ENCODE results near the gene HLA-DMB.

HLA-DMB gene

GRCh38 chr6:32971581-32972352, 30.9 kb upstream of the HLA-DMB start:
- DNase-seq: peak; percentile 99

GRCh38 chr6:32971242-32971580, 30.4 kb upstream of the HLA-DMB start:
- DNase-seq: no peak

- peak; percentile 78 for DNase-seq
These were observed 29.8 kb upstream of the HLA-DMB start for GRCh38 chr6:32970413-32971241.

GRCh38 chr6:32969685-32970412, 29.0 kb upstream of the HLA-DMB start:
- peak; percentile 77 for DNase-seq

- DNase-seq: peak; percentile 64
These were observed 28.2 kb upstream of the HLA-DMB start for GRCh38 chr6:32968867-32969684.

- DNase-seq: peak; percentile 97
These were observed 27.5 kb upstream of the HLA-DMB start, which contains the start of gene BRD2 for GRCh38 chr6:32968093-32968866. BRD2 (plus strand) TSS chr6:32968594; CDS start chr6:32972899, 4,305 bp downstream.

- DNase-seq: peak; percentile 32
These were observed 26.6 kb upstream of the HLA-DMB start for GRCh38 chr6:32967151-32968091.

GRCh38 chr6:32964776-32965175, 23.9 kb upstream of the HLA-DMB start:
- no peak for DNase-seq

GRCh38 chr6:32963866-32964265, 23.0 kb upstream of the HLA-DMB start:
- no peak for DNase-seq

- DNase-seq: no peak
These were observed 21.5 kb upstream of the HLA-DMB start for GRCh38 chr6:32962213-32962826.

- no peak for DNase-seq
These were observed 19.7 kb upstream of the HLA-DMB start for GRCh38 chr6:32960563-32960962.

GRCh38 chr6:32956176-32956575, 15.3 kb upstream of the HLA-DMB start:
- DNase-seq: no peak

- no peak for DNase-seq
These were observed 14.4 kb upstream of the HLA-DMB start for GRCh38 chr6:32954986-32955802.

GRCh38 chr6:32954267-32954666, 13.4 kb upstream of the HLA-DMB start:
- DNase-seq: no peak

GRCh38 chr6:32953775-32954174, 12.9 kb upstream of the HLA-DMB start:
- DNase-seq: no peak

- DNase-seq: peak; percentile 71
These were observed 12.2 kb upstream of the HLA-DMB start, which contains the start of gene HLA-DMA for GRCh38 chr6:32952817-32953739. HLA-DMA (minus strand) TSS chr6:32953097; CDS start chr6:32953036, 61 bp downstream.

GRCh38 chr6:32950449-32950848, 9.6 kb upstream of the HLA-DMB start:
- DNase-seq: no peak

GRCh38 chr6:32950010-32950409, 9.2 kb upstream of the HLA-DMB start:
- DNase-seq: no peak

Data from NCI-H2227 treated with DMSO at 0.1 percent for 48 hours (cell line).